ENCODE results near the gene CCAR1.

GRCh38 chr10:68792115-68792514, 71.1 kb downstream of the CCAR1 start:
- TF ChIP-seq CTCF (conservative IDR thresholded peaks at IDR 0.05; ENCODE audit: low read depth, low read length): peak; percentile 39
- no peak for TF ChIP-seq POLR2A (IDR thresholded peaks at IDR 0.05; ENCODE audit: low read depth, low read length)
- no peak for TF ChIP-seq CHD1 (IDR thresholded peaks at IDR 0.05; ENCODE audit: low read depth, low read length)
- TF ChIP-seq RCOR1 (IDR thresholded peaks at IDR 0.05; ENCODE audit: insufficient replicate concordance, low read length): no peak
- no peak for TF ChIP-seq MAFK (IDR thresholded peaks at IDR 0.05; ENCODE audit: low read depth, low read length)
- TF ChIP-seq USF2 (IDR thresholded peaks at IDR 0.05; ENCODE audit: low read depth, low read length): no peak
- peak; percentile 41 for TF ChIP-seq RAD21 (IDR thresholded peaks at IDR 0.05; ENCODE audit: low read length)
- TF ChIP-seq RFX5 (IDR thresholded peaks at IDR 0.05; ENCODE audit: low read depth, low read length): no peak
- TF ChIP-seq MXI1 (IDR thresholded peaks at IDR 0.05; ENCODE audit: borderline replicate concordance, low read depth, low read length): no peak
- TF ChIP-seq MAZ (IDR thresholded peaks at IDR 0.05; ENCODE audit: borderline replicate concordance, low read depth, low read length): no peak

All from IMR-90 (cell line).